Ramos (cell line): Measurements from ENCODE around the gene LNPEP.
"Not testable (repeated sequence)": the region's sequence is repeated elsewhere in the genome, so short reads cannot be mapped to it uniquely, and the experiment has no call there.

Source experiments
- in situ Hi-C: fragments of 300-500 bp; cut with MboI; formaldehyde crosslinking; loops from one replicate; pipeline ENCODE4 v1.14.3; 2022; ENCODE audit warnings: low sequenced_read_pairs; ENCODE audit not compliant: unreplicated experiment

The LNPEP gene

DNA sequence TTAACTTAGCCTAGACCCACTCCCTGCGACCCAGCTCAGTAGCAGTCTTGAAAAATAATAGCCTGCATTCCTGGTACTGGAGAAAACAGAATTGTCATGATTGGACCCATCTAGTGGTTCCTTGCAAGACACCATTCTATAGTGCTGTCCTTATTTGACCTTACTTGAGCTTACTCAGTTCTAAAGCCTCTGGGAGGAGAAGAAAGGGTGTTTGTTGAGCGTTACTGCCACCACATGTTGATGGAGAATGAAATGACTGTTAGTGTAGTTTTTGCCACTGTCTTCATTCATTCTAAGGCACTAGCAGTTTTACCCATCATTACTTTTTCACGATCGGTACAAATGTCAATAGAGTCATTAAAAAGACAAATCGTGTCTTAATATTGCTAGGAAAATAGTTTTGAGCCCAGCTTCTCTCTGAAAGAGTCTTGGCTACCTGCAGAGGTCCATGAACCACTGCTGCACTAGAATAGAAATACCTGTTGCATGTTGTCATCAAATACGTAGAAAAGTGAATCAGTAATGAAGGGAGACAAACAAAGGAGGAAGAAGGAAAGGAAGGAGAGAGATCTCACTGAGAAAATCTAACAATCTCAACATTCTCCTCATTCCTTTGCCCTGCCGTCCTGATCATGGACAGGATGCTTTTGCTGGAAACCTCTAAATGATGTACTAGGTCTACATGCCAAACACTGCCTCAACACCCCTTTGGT lies 110.5 kb downstream of the LNPEP start:
- in situ Hi-C loops = no loop called here

DNA sequence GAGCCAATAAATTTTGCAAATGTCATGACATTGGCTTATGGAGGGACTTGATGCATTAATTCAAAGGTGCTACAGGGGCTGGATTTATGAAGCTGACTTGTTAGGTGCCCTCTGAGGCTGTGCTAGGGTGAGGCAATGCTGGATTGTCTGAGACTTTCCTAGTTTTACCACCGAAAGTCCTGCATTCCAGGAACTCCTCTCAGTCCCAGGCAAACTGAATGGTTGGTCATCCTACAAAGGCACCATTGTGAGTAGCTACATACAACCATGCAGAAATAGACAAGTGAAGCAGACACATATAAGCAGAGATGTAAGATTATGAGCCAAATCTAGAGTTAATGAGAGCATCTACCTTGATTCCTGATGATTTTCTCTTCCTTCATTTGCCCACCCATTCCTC lies 111.2 kb downstream of the LNPEP start:
- in situ Hi-C loops = no loop called here

DNA sequence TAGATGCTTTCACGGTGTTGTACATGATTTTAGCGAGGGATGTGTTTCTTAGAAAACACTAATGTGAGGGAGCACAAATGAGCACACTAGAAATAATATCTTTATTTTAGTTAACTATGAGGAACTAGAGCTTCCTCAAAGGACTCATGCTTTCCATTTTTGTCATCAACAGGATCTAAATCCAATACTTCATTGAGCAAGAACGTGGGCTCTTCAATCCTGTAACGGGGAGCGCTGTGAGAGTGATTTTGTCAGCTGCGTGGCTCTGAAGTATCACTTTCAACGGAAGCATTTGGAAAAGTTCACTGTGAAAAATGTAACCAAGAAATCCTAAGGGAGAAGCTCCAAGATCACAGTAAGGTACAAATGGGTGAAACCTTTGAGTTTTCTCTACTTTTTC lies 113.3 kb downstream of the LNPEP start:
- in situ Hi-C loops = no loop called here

DNA sequence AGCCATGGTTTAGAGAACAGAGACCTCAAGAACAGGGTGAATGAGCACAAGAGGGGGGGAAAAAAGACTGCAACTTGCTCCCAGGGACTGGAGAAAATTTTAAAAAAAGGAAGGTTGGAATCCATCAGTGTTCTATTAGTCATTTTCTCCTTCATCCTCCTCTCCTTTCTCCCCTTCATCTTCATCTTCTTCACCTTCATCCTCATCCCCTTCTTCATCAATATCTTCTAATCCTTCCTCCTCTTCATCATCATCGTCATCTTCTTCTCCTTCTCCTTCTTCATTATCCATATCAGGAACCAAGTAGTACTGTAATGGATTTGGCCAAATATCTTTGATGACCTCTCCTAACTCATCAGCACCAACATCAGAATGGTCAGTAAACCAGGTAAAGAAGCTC lies 120.4 kb downstream of the LNPEP start:
- in situ Hi-C loops = no loop called here

DNA sequence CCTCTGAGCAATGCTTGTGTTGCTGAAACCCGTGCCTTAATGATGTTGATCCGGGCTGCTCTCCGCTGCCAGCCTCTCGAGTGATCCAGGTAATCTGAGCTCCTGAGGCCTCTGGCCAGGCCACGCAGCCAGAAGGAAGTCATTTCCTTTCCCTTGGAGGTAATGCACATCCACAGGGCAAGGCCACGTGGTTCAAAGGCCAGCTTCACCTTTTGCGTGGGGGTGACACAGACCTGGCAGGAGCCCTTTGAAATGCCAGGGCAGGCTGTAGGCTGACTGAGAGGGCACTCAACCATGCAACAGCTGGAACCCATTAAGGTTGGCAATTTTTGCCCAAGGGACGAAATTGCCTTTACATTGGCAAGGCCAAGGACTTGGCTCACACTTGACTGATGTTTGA lies 126.2 kb downstream of the LNPEP start:
- in situ Hi-C loops = no loop called here

DNA sequence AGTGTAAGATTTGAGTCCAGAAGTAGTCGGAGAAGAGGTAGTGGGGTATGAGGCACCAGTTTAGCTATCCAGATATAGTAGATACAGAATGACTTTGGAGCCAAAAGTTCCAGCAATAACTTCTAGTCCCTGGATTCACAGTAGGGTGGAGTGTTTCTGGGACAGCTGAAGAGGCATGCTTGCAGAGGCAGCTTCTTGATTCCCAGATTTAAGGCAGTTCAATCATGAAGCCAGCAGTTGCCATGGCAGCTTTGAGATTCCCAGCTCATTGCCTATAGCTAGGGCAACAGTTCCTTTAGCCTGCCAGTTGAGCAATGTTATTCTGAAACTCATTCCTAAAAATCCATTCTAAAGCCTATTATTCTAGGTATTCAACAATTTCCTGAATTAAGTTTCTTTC lies 127.4 kb downstream of the LNPEP start:
- in situ Hi-C loops = no loop called here

DNA sequence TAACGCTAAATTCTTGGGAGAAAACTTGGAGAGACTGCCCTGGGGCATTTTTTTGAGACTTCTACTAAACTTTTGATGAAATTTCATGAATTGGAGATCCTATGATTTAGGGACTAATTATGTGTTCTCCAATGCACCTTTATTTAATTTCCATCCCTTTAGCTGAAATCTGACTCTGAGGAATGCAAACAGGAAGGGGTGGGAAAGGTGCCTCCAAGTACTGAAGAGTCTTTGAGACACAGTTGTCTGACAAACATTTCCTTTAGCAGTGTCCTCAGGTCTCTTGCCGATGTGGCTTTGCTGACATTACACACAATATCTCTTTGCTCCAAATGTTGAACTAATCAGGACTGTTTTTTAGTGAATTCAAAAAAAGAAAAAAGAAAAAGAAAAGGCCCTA lies 129.6 kb downstream of the LNPEP start:
- in situ Hi-C loops = no loop called here

DNA sequence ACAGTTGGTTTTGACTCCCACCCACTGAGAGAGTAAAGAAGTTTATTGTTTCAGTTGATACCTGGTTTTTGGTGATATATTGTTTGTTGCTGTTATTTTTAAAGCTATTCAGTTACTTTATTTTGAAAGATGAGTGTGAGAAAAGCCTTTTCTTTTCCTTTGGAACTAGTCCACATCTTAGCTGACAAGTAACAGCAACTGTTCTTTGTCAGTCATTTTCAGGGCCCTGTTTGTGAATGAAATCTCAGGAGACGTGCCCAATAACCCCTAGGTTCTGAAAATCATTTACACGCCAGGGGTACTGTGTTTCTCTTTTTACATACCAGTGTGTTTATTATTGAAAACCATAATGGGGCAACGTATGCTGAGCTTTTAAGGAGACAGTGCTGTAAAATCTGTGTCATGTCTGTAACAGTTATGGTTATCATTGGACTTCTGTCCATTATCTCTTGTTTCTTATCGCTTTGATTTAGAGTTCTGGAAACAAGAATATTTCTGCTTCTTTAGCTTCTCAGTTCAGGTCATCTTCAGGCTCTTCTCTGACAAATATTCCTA lies 131.5 kb downstream of the LNPEP start:
- in situ Hi-C loops = no loop called here

DNA sequence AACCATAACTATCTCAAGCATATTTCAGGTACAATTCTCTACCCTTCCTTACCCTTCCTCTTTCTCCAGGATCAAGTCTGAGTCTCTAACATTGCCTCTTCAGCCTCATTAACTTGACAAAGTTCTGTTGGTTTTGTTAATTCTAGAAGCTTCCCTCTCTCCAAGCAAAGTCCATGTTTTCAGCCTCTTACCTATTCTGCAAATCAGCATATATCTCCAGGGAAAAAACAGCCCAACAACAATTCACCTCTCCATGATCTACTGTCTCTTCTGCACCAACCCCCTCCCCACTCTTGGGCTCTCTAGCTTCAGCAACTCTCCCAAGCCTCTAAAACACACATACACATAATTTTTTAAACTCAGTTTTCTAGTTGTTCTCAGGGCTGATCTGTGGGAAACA lies 134.4 kb downstream of the LNPEP start:
- in situ Hi-C loops = no loop called here

DNA sequence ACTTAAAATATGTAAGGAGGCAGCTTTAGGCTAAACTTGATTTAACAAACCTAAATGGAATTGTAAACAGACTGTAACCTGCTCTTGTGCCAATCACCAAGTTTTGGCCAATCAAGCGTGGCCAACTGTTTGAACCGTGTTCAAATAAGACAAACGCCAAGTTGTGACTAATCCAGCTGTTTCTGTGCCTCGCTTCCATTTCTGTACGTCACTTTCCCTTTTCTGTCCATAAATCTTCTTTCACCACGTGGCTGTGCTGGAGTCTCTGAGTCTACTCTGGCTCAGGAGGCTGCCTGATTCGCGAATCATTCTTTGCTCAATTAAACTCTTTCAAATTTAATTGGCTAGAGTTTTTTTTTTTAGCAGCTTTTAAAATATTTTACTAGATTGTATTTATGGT lies 135.2 kb downstream of the LNPEP start:
- in situ Hi-C loops = no loop called here

DNA sequence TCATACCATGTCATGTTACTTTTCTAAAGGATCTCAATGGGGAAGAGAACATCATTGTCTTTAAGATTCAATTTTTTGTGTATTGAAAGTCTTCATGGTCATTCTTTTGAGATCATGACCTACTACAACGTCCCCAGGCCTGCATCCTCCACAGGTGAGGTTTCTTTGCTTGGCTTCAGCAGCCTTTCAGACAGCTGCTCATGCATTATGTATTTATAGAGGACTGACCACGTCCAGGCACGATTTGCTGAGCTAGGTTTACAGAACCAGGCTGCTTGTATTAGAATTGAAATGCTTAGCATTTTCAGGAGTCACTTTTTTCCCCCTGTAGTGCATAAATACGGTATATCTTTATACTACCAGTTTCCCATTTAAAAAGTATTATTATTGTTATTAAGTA lies 136.1 kb downstream of the LNPEP start:
- in situ Hi-C loops = no loop called here

DNA sequence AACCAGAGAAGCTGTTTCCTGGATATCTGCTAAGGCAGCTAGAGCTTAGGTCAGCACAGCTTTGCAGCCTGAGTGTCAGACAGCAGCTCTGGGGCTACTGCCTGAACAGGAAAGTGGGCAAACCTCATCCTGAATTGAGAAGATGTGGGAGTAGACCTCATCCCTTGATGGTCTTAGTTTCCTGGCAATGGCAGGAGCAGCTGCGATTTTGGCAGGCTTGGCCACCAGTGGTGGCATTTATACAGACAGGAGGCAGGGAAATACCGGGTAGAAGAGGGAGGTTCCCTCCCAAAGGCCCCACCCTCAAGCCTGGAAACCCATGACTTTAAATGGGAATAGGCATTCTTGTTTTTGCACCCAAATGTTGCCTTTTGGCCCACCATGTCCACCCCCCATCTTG lies 136.8 kb downstream of the LNPEP start:
- in situ Hi-C loops = no loop called here

DNA sequence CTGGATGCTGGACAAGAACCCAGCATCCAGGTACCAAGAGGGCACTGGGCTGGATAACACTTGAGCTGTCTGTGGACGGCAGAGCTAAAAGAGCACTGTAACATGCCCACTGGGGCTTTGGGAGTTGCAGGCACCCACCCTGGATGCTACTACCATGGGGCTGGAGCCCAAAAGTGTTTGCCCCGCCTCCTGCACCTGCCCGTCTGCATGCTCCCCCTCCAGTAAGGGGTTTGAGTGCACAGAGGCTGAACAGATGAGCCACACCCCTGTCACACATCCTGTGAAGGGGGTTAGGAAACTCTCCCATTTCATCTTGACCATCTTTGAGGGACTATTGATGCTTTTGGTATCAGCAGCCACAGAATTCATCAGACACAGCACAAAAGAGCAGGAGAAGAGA lies 137.5 kb downstream of the LNPEP start:
- in situ Hi-C loops = no loop called here

DNA sequence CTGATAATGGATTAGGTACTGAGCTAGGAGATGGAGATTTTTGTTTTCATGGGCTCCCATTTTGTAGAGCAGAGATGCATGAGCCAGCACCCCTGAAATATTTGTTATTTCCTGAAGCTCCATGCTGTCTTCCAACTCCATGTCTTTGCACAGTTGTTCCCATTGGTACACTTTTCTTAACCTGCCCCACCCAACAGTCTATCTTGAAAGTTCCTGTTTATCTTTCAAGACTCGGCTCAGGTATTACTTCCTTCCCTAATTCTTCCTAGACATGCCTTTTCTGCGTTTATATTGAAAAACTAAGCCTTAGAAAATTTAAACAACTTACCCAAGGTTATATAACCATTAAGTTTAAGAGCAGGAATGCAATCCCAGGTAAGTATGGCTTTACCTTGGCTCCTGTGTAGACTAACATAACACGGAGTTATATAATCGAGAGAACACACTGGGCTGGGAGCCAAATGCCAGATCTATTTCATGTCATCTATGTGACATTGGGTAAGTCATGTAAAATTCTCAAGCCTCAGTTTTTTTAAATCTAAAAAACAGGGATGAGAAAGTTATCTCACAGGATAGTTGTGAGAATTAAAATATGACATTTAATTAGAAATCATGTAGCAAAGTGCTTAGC lies 139.1 kb downstream of the LNPEP start:
- in situ Hi-C loops = no loop called here

DNA sequence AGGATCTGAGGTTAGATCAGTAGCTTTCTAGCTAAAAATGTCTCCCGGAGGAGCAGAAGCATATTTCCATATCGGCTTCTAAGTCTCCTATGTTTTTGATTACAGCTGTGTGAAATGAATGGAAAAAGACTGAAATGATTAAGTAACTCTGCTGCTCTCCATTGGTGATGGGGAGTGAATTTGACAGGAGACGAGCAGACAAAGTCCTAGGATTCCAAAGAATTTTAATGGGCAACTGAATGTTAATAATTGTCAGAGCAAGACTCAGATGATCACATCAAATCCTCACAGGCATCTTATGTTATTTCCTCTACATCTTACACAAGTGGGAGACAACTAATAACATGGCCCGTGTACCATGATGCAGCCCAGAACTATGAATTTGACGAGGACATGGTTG lies 139.8 kb downstream of the LNPEP start:
- in situ Hi-C loops = no loop called here

DNA sequence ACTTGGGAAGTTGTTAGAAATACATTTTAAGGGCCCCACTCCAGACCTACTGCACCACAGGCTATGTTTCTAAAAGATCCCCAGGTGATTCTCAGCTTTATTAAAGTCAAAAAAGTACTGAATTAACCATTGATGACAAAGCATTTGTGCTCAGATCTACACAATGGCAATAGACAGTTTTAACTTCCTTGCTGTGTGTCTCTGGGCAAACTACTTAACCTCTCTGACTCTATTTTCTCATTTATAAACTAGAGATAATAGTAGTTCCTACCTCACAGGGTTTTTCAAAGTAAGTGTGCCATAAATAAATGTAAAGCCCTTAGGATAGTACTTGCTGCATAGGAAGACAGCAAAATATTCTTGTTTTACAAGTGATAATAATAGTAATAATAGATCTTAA lies 140.2 kb downstream of the LNPEP start:
- in situ Hi-C loops = no loop called here

DNA sequence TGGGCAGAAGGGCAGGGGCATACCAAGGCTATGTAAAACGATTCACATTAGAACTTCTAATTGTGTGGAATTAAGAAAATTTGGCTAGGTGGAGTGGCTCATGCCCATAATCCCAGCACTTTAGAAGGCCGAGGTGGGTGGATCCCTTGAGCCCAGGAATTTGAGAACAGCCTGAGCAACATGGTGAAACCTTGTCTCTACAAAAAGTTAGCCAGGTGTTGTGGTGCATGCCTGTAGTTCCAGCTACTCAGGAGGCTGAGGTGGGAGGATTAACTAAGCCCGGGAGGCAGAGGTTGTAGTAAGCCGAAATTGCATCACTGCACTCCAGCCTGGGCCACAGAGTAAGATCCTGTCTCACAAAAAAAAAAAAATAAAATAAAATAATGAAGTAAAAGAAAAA lies 141.4 kb downstream of the LNPEP start:
- in situ Hi-C loops = no loop called here

DNA sequence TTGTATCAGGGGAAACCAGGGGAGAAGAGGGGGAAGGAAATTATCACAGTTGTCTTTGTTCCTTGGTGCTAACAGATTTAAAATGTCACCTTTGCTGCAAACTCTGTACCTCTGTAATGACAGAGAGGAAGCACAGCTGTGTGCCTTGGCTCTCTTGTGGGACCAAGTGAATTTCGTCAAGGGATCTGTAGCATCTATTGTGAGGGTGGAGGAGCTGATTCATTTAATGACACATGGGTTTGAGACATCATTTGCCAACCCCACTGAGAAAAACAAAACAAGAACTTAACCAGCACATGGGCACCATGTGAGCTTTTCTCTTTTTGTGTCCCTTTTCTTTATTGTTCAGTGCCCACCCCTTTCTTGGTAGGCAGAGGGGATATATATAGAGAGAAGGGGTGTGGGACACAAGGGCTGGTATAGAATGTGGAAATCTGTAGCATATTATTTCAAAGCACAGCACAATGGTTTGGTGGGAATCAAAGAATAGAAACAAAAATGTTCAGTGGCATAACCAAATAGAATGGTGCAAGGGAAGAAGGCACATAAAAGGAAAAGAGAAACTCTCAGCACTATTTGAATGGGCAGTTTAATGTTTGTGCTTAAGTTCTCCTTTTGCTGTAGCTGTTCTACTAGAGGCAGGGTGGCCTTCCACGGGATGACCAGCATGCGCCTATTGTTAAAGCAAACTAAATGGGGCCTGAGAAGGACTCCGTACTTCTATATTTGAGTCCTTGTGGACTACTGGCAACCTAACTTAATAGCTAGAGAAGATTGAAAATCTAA lies 143.3 kb downstream of the LNPEP start:
- in situ Hi-C loops = no loop called here

DNA sequence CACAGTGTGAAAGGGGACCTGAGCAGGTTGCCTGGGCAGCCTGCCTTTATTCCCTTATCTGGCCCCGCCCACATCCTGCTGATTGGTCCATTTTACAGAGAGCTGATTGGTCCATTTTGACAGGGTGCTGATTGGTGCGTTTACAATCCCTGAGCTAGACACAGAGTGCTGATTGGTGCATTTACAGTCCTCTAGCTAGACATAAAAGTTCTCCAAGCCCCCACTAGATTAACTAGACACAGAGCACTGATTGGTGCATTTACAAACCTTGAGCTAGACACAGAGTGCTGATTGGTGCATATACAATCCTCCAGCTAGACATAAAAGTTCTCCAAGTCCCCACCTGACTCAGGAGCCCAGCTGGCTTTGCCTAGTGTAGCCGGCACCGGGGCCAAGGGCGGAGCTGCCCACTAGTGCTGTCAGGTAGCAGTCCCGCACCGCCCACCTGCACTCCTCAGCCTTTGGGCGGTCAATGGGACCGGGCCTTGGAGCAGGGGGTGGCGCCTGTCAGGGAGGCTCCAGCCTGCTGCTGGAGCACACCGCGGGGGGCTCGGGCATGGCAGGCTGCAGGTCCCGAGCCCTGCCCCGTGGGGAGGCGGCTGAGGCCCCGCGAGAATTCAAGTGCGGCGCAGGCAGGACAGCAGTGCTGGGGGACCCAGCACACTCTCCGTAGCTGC lies 149.0 kb downstream of the LNPEP start:
- in situ Hi-C loops = not testable (repeated sequence)

DNA sequence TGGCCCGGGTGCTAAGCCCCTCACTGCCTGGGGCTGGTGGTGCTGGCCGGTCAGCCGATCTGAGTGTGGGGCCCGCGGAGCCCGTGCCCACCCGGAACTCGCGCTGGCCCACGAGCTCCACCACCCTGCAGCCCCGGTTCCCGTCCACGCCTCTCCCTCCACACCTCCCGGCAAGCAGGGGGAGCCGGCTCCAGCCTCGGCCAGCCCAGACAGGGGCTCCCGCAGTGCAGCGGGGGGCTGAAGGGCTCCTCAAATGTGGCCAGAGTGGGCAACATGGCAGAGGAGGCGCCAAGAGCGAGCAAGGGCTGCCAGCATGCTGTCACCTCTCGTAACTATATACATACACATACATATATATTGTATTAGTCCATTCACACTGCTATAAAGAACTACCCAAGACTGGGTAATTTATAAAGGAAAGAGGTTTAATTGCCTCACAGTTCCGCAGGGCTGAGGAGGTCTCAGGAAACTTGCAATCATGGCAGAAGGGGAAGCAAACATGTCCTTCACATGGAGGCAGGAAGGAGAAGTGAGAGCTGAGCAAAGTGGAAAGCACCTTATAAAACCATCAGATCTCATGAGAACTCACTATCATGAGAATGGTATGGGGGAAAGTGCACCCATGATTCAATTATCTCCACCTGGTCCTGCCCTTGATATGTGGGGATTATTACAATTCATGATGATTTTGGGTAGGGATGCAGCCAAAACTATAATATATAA lies 149.7 kb downstream of the LNPEP start:
- in situ Hi-C loops = no loop called here
